Vagina (tissue), 2 donors: Measurements from ENCODE around the gene CTNNA3.

Experiments used
- POLR2A ChIP-seq, 2 donors: fragments of 450-650 bp; IDR thresholded peaks; one replicate each; pipeline ENCODE4 v1.6.1; 2017; ENCODE audit warnings: antibody characterized with exemption in 2 of 2, mild to moderate bottlenecking in 2 of 2, moderate library complexity in 2 of 2
- TF ChIP-seq, protein P1 (sequence below), 3 experiments: fragments of 450-650 bp in 2 of 3; fragments of 200-600 bp in 1 of 3; sonication (generic) in 1 of 3; IDR thresholded peaks; one replicate each; pipeline ENCODE4 v1.5.1; 2017 to 2019; ENCODE audit warnings: antibody characterized with exemption in 3 of 3, mild to moderate bottlenecking in 2 of 3, moderate library complexity in 2 of 3

DNA sequence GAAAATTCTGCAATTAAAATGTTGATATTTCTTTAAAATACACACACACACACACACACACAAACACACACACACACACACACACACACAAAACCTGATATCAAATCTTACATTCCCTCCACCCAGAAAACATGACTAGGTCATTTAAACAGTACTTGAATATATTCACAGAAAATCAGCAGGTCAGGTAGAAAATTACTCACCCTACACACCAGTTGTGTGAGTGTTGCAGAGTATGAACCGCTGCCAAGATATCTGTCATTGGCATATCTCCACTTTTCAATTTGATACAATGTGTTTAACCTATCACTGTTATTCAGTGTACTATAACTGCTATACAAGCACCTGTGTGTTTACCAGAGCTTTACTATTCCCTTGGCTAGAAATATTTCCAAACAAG lies 1053.8 kb downstream of the CTNNA3 start:
- TF ChIP-seq, protein P1, sequence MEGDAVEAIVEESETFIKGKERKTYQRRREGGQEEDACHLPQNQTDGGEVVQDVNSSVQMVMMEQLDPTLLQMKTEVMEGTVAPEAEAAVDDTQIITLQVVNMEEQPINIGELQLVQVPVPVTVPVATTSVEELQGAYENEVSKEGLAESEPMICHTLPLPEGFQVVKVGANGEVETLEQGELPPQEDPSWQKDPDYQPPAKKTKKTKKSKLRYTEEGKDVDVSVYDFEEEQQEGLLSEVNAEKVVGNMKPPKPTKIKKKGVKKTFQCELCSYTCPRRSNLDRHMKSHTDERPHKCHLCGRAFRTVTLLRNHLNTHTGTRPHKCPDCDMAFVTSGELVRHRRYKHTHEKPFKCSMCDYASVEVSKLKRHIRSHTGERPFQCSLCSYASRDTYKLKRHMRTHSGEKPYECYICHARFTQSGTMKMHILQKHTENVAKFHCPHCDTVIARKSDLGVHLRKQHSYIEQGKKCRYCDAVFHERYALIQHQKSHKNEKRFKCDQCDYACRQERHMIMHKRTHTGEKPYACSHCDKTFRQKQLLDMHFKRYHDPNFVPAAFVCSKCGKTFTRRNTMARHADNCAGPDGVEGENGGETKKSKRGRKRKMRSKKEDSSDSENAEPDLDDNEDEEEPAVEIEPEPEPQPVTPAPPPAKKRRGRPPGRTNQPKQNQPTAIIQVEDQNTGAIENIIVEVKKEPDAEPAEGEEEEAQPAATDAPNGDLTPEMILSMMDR (IDR thresholded peaks at IDR 0.05): no peak
- no peak for TF ChIP-seq POLR2A (IDR thresholded peaks at IDR 0.05)
